HepG2 (cell line): ENCODE results near the gene DKKL1. TPM values are rescaled to one million over a fixed set of nuclear protein-coding genes. Genes with fewer than 3 reads are reported as not detected.
A peak's percentile ranks its signal among the peaks of the same experiment; 100 is the strongest.

ENCODE experiments used
- AGO1 ChIP-seq: fragments of 200-400 bp; formaldehyde crosslinking; IDR thresholded peaks from 2 replicates; pipeline ENCODE4 v1.6.1; 2017; ENCODE audit warnings: mild to moderate bottlenecking, low read depth, low read length, moderate library complexity; ENCODE audit not compliant: poor library complexity, severe bottlenecking
- ATAD3A ChIP-seq: sonication (generic); formaldehyde crosslinking; IDR thresholded peaks from 2 replicates; pipeline ENCODE4 v1.4.0; 2020; ENCODE audit warnings: missing genetic modification reagents
- BORCS8-MEF2B ChIP-seq: sonication (generic); formaldehyde crosslinking; IDR thresholded peaks from 2 replicates; pipeline ENCODE4 v1.8.0; 2022; ENCODE audit warnings: mild to moderate bottlenecking, missing genetic modification reagents
- ELF1 ChIP-seq: sonication (generic); formaldehyde crosslinking; IDR thresholded peaks from 2 replicates; pipeline ENCODE4 v1.4.0; 2020; ENCODE audit warnings: missing genetic modification reagents
- ERF ChIP-seq: IDR thresholded peaks from 2 replicates; pipeline ENCODE4 v1.6.1; 2018; ENCODE audit warnings: missing biosample characterization, missing genetic modification reagents
- GZF1 ChIP-seq: sonication (generic); formaldehyde crosslinking; IDR thresholded peaks from 2 replicates; pipeline ENCODE4 v1.5.1; 2020; ENCODE audit warnings: mild to moderate bottlenecking, missing genetic modification reagents
- HIVEP1 ChIP-seq: sonication (generic); formaldehyde crosslinking; IDR thresholded peaks from 2 replicates; pipeline ENCODE4 v1.4.0; 2020; ENCODE audit warnings: mild to moderate bottlenecking, missing genetic modification reagents
- HNF4A ChIP-seq: sonication (generic); formaldehyde crosslinking; IDR thresholded peaks from 2 replicates; pipeline ENCODE4 v1.4.0; 2020; ENCODE audit warnings: missing genetic modification reagents
- IKZF1 ChIP-seq: fragments of 450-650 bp; IDR thresholded peaks from 2 replicates; pipeline ENCODE4 v1.7.1; 2016
- JARID2 ChIP-seq: sonication (generic); formaldehyde crosslinking; IDR thresholded peaks from 2 replicates; pipeline ENCODE4 v1.8.1; 2023; ENCODE audit warnings: missing genetic modification reagents, inconsistent platforms; ENCODE audit not compliant: insufficient replicate concordance
- LCORL ChIP-seq, 2 experiments: fragments of 450-650 bp in 1 of 2; sonication (generic) in 1 of 2; formaldehyde crosslinking in 1 of 2; IDR thresholded peaks; 2 replicates each; pipeline versions ENCODE4 v1.5.0 to v1.6.1; 2017 to 2020; ENCODE audit warnings: antibody characterized with exemption in 1 of 2, missing genetic modification reagents in 1 of 2
- MTA3 ChIP-seq: sonication (generic); formaldehyde crosslinking; IDR thresholded peaks from 2 replicates; pipeline ENCODE4 v1.4.0; 2020; ENCODE audit warnings: missing genetic modification reagents
- NFATC3 ChIP-seq: sonication (generic); formaldehyde crosslinking; IDR thresholded peaks from 2 replicates; pipeline ENCODE4 v1.5.1; 2020; ENCODE audit warnings: mild to moderate bottlenecking, missing genetic modification reagents
- NFE2L1 ChIP-seq: sonication (generic); formaldehyde crosslinking; IDR thresholded peaks from 2 replicates; pipeline ENCODE4 v1.4.0; 2020; ENCODE audit warnings: missing genetic modification reagents, mild to moderate bottlenecking, borderline replicate concordance
- PRPF4 ChIP-seq: fragments of 200-400 bp; formaldehyde crosslinking; IDR thresholded peaks from 2 replicates; pipeline ENCODE4 v1.6.1; 2016; ENCODE audit warnings: low read length, low read depth; ENCODE audit not compliant: poor library complexity, severe bottlenecking
- RBFOX2 ChIP-seq: fragments of 200-400 bp; formaldehyde crosslinking; IDR thresholded peaks from 2 replicates; pipeline ENCODE4 v1.6.1; 2017; ENCODE audit warnings: low read depth, mild to moderate bottlenecking, low read length
- SAFB2 ChIP-seq: sonication (generic); formaldehyde crosslinking; IDR thresholded peaks from 2 replicates; pipeline ENCODE4 v1.5.1; 2020; ENCODE audit warnings: missing genetic modification reagents, low read depth, mild to moderate bottlenecking, borderline replicate concordance
- SMAD9 ChIP-seq: sonication (generic); formaldehyde crosslinking; IDR thresholded peaks from 2 replicates; pipeline ENCODE4 v1.5.1; 2020; ENCODE audit warnings: mild to moderate bottlenecking, missing genetic modification reagents
- SPEN ChIP-seq: sonication (generic); formaldehyde crosslinking; IDR thresholded peaks from 2 replicates; pipeline ENCODE4 v1.5.1; 2020; ENCODE audit warnings: low read depth, mild to moderate bottlenecking, missing genetic modification reagents
- TCF12 ChIP-seq, 2 experiments: fragments of 450-650 bp in 1 of 2; sonication (generic) in 1 of 2; formaldehyde crosslinking in 1 of 2; IDR thresholded peaks; 2 replicates each; pipeline versions ENCODE4 v1.6.1 to v1.8.0; 2017 to 2022; ENCODE audit warnings: antibody characterized with exemption in 1 of 2, mild to moderate bottlenecking in 1 of 2, missing genetic modification reagents in 1 of 2, moderate library complexity in 1 of 2
- TOE1 ChIP-seq: sonication (generic); formaldehyde crosslinking; IDR thresholded peaks from 2 replicates; pipeline ENCODE4 v1.4.0; 2020; ENCODE audit warnings: mild to moderate bottlenecking, missing genetic modification reagents
- ZBTB21 ChIP-seq: sonication (generic); formaldehyde crosslinking; IDR thresholded peaks from 2 replicates; pipeline ENCODE4 v1.4.0; 2020; ENCODE audit warnings: missing genetic modification reagents
- ZEB1 ChIP-seq: IDR thresholded peaks from 2 replicates; pipeline ENCODE4 v1.6.1; 2012; ENCODE audit warnings: mild to moderate bottlenecking, low read depth, inconsistent platforms; ENCODE audit not compliant: insufficient replicate concordance
- ZNF496 ChIP-seq: sonication (generic); formaldehyde crosslinking; IDR thresholded peaks from 2 replicates; pipeline ENCODE4 v1.8.1; 2023; ENCODE audit warnings: mild to moderate bottlenecking, moderate library complexity, missing genetic modification reagents; ENCODE audit not compliant: insufficient replicate concordance
- ZNF552 ChIP-seq: sonication (generic); formaldehyde crosslinking; IDR thresholded peaks from 2 replicates; pipeline ENCODE4 v1.9.0; 2022; ENCODE audit warnings: missing genetic modification reagents, mild to moderate bottlenecking, borderline replicate concordance
- ZNF629 ChIP-seq: sonication (generic); formaldehyde crosslinking; conservative IDR thresholded peaks from 2 replicates; pipeline ENCODE4 v1.5.0; 2020; ENCODE audit warnings: missing genetic modification reagents
- ZNF724P ChIP-seq: sonication (generic); formaldehyde crosslinking; IDR thresholded peaks from 2 replicates; pipeline ENCODE4 v1.8.0; 2022; ENCODE audit warnings: missing genetic modification reagents, borderline replicate concordance
- polyA plus RNA-seq, 8 experiments: library from polyadenylated mRNA; depleted of rRNA in 3 of 8; stranded (reverse) in 7 of 8; unstranded in 1 of 8; fragments of >200 nt; fragmentation: Illumina TruSeq in 4 of 8; extraction: Trizol in 4 of 8; gene quantifications; 2 replicates each; pipeline versions ENCODE4 v1.2.1 to v1.2.3, GENCODE V29; 2011 to 2016; ENCODE audit warnings: low read depth in 4 of 8, missing spikeins in 1 of 8, mixed read lengths in 1 of 8; ENCODE audit not compliant: insufficient read depth in 1 of 8
- total RNA-seq, 5 experiments: library from RNA; depleted of rRNA; stranded (reverse); fragments of >200 nt; fragmentation: Illumina TruSeq; extraction: Trizol; gene quantifications; 2 replicates each; pipeline ENCODE4 v1.2.3, GENCODE V29; 2016; ENCODE audit warnings: low read depth in 1 of 5
- TF ChIP-seq, protein P1 (sequence below): sonication (generic); formaldehyde crosslinking; IDR thresholded peaks from 2 replicates; pipeline ENCODE4 v1.4.0; 2020; ENCODE audit warnings: missing genetic modification reagents
- TF ChIP-seq, protein P2 (sequence below): sonication (generic); formaldehyde crosslinking; IDR thresholded peaks from 2 replicates; pipeline ENCODE4 v1.4.0; 2020; ENCODE audit warnings: mild to moderate bottlenecking, missing genetic modification reagents
- TF ChIP-seq, protein P3 (sequence below): IDR thresholded peaks from 2 replicates; pipeline ENCODE4 v1.6.1; 2012; ENCODE audit warnings: inconsistent platforms

The DKKL1 gene
- total and polyA plus RNA-seq, 2 of the 13 experiments (the other 11 are each of a cell fraction or from before 2014, with no cell fraction given) = 0.30 to 0.31 TPM

DNA sequence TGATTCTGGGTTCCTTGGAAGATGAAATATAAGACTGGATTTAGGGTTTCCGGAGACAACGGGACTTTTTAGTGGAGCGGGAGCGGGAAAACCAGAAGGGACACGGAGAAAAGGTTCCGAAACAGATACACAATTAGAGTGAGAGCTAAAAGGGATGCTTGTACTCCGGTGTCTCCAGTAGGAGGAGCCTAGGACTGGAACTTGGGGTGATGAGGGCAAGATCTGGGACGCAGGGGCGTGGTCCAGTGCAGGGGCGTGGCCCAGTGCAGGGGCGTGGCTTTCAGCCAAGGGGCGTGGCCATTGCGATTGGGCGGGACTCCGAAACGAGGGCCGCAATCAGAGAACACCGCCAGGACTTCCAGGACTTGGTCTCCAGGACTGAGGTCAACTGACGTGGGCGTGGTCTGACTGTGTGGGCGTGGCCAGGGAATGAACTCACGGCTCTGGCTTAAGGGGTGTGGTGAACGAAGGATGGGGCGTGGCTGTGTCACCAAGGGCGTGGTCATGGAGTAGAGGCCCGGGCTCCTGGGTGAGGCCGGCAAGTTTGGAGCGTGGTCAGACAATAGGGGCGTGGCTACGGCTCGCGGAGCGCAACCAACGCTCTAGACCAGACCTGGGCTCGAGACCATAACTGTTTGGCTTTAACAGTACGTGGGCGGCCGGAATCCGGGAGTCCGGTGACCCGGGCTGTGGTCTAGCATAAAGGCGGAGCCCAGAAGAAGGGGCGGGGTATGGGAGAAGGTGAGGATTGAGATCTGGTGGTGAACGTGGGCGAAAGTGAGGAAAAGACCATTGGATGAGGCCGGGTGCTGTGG lies at the start of gene DKKL1 (continued):
- TF ChIP-seq, protein P1, sequence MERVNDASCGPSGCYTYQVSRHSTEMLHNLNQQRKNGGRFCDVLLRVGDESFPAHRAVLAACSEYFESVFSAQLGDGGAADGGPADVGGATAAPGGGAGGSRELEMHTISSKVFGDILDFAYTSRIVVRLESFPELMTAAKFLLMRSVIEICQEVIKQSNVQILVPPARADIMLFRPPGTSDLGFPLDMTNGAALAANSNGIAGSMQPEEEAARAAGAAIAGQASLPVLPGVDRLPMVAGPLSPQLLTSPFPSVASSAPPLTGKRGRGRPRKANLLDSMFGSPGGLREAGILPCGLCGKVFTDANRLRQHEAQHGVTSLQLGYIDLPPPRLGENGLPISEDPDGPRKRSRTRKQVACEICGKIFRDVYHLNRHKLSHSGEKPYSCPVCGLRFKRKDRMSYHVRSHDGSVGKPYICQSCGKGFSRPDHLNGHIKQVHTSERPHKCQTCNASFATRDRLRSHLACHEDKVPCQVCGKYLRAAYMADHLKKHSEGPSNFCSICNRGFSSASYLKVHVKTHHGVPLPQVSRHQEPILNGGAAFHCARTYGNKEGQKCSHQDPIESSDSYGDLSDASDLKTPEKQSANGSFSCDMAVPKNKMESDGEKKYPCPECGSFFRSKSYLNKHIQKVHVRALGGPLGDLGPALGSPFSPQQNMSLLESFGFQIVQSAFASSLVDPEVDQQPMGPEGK = no peak
- TF ChIP-seq RBFOX2 = no peak
- no peak for TF ChIP-seq NFE2L1 (CRISPR knock-in tag)
- no peak for TF ChIP-seq TOE1 (CRISPR knock-in tag)
- no peak for TF ChIP-seq HIVEP1
- no peak for TF ChIP-seq GZF1
- no peak for TF ChIP-seq TCF12 (IDR thresholded peaks at IDR 0.05)
- no peak for TF ChIP-seq TCF12 (CRISPR knock-in tag; IDR thresholded peaks at IDR 0.05)
- TF ChIP-seq, protein P2, sequence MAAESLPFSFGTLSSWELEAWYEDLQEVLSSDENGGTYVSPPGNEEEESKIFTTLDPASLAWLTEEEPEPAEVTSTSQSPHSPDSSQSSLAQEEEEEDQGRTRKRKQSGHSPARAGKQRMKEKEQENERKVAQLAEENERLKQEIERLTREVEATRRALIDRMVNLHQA (CRISPR knock-in tag) = no peak
- peak; percentile 67; the same call in 1 of the 2 replicates for TF ChIP-seq ERF (CRISPR knock-in tag)
- TF ChIP-seq AGO1 = no peak
- TF ChIP-seq JARID2 (CRISPR knock-in tag) = no peak
- TF ChIP-seq ZNF552 (CRISPR knock-in tag) = no peak
- no peak for TF ChIP-seq MTA3 (CRISPR knock-in tag)
- TF ChIP-seq BORCS8-MEF2B (CRISPR knock-in tag) = no peak
- TF ChIP-seq IKZF1 = no peak
- no peak for TF ChIP-seq PRPF4
- TF ChIP-seq, protein P3, sequence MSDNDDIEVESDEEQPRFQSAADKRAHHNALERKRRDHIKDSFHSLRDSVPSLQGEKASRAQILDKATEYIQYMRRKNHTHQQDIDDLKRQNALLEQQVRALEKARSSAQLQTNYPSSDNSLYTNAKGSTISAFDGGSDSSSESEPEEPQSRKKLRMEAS = peak; percentile 33; the same call in 1 of the 2 replicates
- TF ChIP-seq ZNF496 (CRISPR knock-in tag) = no peak
- TF ChIP-seq ZBTB21 = no peak
- no peak for TF ChIP-seq LCORL (IDR thresholded peaks at IDR 0.05)
- no peak for TF ChIP-seq LCORL (CRISPR knock-in tag; IDR thresholded peaks at IDR 0.05)
- no peak for TF ChIP-seq ATAD3A (CRISPR knock-in tag)
- no peak for TF ChIP-seq ZEB1
- 0 out of 2 replicates have a peak, but pooled peaks have one; percentile 37 for TF ChIP-seq ELF1 (CRISPR knock-in tag)
- TF ChIP-seq SAFB2 (CRISPR knock-in tag) = no peak; the same call in 1 of the 2 replicates
- TF ChIP-seq ZNF724P (CRISPR knock-in tag) = no peak
- TF ChIP-seq SPEN (CRISPR knock-in tag) = no peak
- no peak for TF ChIP-seq SMAD9
- no peak for TF ChIP-seq HNF4A (CRISPR knock-in tag)
- TF ChIP-seq NFATC3 (CRISPR knock-in tag) = no peak
- TF ChIP-seq ZNF629 (CRISPR knock-in tag) = no peak
